NB4 (cell line): ENCODE data around the gene RNF31.

ENCODE experiments used
- MYC ChIP-seq: IDR thresholded peaks from 2 replicates; pipeline ENCODE4 v1.6.1; 2011; ENCODE audit warnings: low read depth, low read length
- POLR2A ChIP-seq: IDR thresholded peaks from 2 replicates; pipeline ENCODE4 v1.6.1; 2011; ENCODE audit warnings: mild to moderate bottlenecking; ENCODE audit not compliant: insufficient read length; ENCODE audit errors: extremely low read depth
- TF ChIP-seq, protein P1 (sequence below): IDR thresholded peaks from one replicate; pipeline ENCODE4 v1.5.1; 2012; ENCODE audit warnings: low read depth, low read length
- TF ChIP-seq, protein P2 (sequence below): IDR thresholded peaks from 2 replicates; pipeline ENCODE4 v1.6.1; 2011; ENCODE audit warnings: low read depth, low read length

DNA sequence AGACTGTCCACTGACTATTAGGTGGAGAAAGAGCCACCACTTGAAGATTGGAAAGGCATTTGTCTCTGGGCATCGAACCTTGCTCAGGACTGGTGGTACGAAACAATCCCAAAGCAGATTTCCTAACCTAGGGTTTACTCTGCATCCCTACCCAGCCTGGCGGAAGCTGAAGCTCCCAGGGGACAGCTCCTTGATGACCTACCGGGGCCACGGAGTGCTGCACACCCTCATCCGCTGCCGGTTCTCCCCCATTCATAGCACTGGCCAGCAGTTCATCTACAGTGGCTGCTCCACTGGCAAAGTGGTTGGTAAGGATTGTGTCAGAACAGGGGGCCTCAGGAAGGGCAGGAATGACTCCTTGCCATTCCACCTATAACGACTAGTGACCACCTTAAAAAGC lies 26.1 kb upstream of the RNF31 start:
- TF ChIP-seq, protein P1, sequence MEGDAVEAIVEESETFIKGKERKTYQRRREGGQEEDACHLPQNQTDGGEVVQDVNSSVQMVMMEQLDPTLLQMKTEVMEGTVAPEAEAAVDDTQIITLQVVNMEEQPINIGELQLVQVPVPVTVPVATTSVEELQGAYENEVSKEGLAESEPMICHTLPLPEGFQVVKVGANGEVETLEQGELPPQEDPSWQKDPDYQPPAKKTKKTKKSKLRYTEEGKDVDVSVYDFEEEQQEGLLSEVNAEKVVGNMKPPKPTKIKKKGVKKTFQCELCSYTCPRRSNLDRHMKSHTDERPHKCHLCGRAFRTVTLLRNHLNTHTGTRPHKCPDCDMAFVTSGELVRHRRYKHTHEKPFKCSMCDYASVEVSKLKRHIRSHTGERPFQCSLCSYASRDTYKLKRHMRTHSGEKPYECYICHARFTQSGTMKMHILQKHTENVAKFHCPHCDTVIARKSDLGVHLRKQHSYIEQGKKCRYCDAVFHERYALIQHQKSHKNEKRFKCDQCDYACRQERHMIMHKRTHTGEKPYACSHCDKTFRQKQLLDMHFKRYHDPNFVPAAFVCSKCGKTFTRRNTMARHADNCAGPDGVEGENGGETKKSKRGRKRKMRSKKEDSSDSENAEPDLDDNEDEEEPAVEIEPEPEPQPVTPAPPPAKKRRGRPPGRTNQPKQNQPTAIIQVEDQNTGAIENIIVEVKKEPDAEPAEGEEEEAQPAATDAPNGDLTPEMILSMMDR: no peak
- TF ChIP-seq POLR2A: no peak
- TF ChIP-seq, protein P2, sequence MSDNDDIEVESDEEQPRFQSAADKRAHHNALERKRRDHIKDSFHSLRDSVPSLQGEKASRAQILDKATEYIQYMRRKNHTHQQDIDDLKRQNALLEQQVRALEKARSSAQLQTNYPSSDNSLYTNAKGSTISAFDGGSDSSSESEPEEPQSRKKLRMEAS: no peak
- TF ChIP-seq MYC: no peak
